G401 (cell line): ENCODE data around the gene PPP2R2C. TPM values are rescaled to one million over a fixed set of nuclear protein-coding genes. Genes with fewer than 3 reads are reported as not detected.

Source experiments
- DNase-seq: peaks from one replicate; pipeline ENCODE4 v3.0.0-alpha.2; 2015; ENCODE audit warnings: low spot score
- in situ Hi-C: cut with HindIII; loops from 2 replicates; pipeline ENCODE4 v1.10.0; 2016; ENCODE audit warnings: low sequenced_read_pairs, mixed read lengths
- total RNA-seq: library from RNA; depleted of rRNA; stranded (reverse); fragments of >200 nt; shearing (Covaris generic); gene quantifications from 2 replicates; pipeline ENCODE4 v1.2.3, GENCODE V29; 2014

PPP2R2C gene
- total RNA-seq, 1 experiment from 2014 or later: 3.3 TPM

GRCh38 chr4:6342530-6343293, 129.7 kb downstream of the PPP2R2C start:
- in situ Hi-C loops: no loop called here
- DNase-seq: peak; percentile 90

- in situ Hi-C loops: no loop called here
These were observed 130.7 kb downstream of the PPP2R2C start for GRCh38 chr4:6341696-6342095.

GRCh38 chr4:6340446-6341015, 131.9 kb downstream of the PPP2R2C start:
- in situ Hi-C loops: no loop called here
- no peak for DNase-seq

More at GRCh38 chr4:6341696-6342095, 130.7 kb downstream of the PPP2R2C start:
- no peak for DNase-seq

DNA sequence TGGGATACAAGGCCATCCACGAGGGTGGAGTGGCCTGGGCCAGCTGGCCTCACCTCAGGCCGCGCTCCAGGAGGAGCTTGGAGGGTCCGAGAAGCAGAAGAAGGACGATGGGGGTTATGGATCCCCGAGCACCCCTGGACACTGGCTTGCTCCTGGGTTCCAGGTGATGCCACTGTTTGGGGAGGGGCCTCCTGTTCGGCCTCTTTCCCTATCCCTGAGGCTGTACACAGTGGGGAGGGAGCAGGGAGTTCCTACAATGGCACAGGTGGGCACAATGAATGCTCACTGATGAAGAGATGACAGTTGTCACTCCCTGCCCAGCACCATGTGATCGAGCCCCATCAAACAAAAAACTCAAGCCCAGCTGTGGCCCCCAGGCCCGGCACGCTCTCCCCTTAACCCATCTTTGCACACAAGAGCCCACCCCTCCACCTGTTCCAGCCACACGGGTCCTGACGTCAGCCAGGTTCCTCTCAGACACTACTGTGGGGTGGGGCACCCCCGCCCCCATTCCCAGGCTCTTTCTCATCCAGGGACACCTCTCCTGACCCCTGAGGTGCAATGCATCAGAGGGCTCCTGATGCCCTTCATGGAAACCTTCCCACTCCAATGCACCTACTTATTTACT, 132.5 kb downstream of the PPP2R2C start:
- no peak for DNase-seq
- in situ Hi-C loops: no loop called here

DNA sequence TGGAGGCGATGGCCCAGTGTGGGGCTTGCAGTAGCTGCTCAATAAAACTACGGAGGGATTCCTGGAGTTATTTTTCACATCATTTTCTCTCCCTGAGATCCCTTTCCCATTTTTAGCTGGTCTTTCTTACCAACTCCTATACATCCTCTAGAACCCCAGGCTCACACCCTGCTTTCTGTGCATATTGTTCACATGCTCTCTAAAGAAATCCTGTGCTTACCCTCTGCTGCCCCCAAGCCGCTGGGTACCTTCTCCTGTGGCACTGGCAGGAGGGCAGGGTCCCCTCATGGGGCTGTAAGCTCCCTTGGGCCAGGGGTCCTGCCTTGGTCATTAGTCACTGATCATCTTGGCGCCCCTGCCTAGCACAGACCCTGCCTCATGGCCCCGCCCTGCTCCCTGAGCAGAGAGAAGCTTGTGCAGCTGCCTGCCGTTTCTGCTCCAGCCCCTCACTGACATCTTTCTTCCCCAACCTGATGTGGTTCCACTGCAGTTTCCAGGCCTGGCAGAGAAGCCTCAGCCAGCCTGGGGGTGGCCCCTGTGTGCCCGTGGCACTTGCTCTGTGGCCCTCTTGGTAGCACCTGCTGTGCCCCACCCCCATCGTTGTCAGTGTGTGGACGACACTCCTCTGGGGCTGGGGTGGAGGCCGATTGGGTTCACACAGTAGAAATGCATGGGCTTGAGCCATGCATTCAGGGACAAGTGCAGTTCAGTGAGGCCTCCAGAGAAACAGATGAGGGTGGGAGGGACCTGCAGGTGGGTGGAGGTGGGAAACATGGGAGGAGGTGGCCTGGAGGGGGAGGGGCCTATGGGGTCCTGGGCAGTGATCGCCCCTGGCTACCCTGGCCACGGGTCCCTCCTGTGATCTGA, 133.2 kb downstream of the PPP2R2C start:
- in situ Hi-C loops: no loop called here
- DNase-seq: no peak

- in situ Hi-C loops: no loop called here
- no peak for DNase-seq
These were observed 134.1 kb downstream of the PPP2R2C start for GRCh38 chr4:6338175-6338950.

DNA sequence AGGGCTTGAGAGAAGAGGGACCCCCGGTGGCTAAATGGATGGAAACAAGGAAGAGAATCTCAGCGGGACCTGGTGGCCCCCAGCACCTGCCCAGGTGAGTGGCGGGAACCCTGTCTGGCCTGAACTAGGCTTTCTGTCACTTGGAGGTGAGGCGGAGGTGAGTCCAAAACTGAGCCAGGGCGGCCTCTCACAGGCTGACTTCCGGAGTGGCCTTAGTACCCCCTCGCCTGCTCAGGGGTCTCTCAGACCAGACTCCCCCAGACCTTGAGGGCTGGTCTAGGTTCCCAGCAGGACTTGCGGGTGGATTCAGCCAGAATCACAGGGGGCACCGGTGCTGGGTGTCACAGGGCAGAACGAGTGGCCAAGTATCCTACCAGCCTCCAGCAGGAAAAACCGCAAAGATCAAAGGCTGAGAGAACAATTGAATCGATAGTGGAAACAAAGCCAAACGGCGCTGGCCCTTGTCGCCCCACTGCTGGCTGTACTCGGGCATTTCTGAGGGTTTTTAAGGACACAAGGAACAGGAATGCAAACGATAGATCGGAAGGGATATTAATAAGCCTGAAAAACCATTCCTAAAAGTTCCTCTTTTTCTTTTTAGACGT, 135.0 kb downstream of the PPP2R2C start:
- in situ Hi-C loops: no loop called here
- no peak for DNase-seq

- in situ Hi-C loops: no loop called here
- DNase-seq: no peak
These were observed 136.2 kb downstream of the PPP2R2C start for GRCh38 chr4:6336166-6336565.

GRCh38 chr4:6335040-6335590, 137.3 kb downstream of the PPP2R2C start:
- in situ Hi-C loops: no loop called here
- DNase-seq: no peak

- in situ Hi-C loops: no loop called here
These were observed 138.1 kb downstream of the PPP2R2C start for GRCh38 chr4:6334203-6334887.

DNA sequence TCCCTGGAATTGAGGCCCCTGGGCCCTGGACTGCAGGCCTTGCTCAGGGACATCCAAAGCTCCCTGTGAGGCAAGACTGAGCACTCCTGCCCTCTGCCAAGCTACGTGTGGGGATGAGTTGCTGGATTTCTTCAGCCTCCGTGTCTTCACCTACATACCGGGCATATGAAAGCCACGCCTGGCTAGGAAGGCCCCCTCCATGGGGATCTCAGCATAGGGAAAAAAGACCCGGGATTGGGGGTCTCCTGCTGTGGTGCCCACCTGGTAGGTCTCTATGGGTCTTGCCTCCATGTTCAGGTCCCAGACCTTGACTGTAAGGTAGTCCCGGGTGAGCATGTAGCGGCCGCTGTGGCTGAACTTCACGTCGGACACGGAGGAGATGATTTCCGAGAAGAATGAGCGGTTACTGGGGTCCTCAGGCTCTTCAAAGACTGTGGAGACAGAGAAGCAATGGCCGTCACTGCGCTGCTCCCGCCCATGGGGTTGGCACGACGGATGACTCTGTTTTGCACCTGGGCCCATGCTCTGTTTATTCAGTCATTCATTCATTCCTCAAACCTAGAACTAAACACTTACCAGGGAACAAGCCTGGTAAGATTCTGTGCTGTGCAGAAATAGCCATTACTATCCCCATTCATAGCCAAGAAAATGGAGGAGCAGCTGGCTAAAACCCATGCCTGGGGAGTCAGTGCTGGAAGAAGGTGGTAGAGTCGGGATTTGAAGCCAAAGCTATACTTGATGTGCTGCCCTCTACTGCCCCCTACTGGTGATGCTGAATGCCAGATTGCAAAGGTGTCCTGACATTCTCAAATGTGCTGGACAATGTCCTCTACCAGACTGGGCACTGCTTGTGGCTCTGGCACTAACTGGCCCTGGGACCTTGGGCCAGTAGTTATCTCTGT, 138.9 kb downstream of the PPP2R2C start:
- in situ Hi-C loops: no loop called here
- no peak for DNase-seq

More at GRCh38 chr4:6334203-6334887, 138.1 kb downstream of the PPP2R2C start:
- no peak for DNase-seq

DNA sequence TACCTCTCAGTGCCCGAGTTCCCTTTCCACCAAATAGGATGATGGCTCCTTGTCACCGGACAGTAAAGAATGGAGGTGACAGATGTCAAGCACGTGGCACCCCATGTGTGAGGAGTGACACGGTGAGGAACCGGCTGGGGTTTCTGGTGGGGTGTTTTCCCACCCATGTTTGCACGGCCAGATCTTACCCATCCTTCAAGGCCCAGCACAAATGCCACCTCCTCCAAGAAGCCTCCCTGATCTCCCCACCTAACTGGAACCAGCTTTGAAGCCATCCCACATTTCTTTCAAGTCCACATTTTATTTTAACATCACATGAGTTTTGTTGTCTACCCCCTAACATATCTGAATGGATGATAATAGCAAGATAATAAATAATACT, 139.8 kb downstream of the PPP2R2C start:
- in situ Hi-C loops: no loop called here
- no peak for DNase-seq

DNA sequence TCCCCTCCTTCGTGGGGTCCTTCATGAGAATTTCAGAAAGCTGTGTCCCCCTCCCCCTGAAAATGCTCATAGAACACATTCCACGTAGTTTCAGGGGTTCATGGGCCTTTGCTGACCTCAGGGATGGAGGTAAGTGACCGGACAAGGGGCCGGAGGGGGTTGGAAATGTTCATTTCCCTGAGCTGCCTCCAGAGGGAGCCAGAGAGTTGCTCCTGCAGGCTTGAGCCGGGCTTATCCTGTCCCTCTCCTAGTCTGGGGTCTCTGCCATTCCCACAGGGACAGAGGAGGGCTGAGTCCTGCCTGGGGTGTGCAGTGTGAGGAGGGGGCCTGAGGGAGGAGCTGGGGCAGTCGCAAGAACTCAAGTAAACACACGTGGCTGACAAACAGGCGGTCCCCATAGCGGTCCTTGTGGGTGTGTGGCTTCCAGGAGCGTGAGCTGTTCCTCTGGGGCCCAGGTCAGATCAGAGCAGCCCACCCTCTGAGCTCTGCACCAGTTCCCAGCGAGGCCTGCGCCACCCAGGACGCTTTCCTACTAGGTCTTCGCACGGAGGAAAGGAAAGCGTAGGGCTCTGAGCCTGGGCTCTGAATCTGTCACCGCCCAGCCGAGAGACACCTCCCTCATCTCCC, 140.3 kb downstream of the PPP2R2C start:
- in situ Hi-C loops: no loop called here
- peak; percentile 55 for DNase-seq

- in situ Hi-C loops: no loop called here
- no peak for DNase-seq
These were observed 140.9 kb downstream of the PPP2R2C start for GRCh38 chr4:6331468-6331867.

GRCh38 chr4:6331018-6331417, 141.4 kb downstream of the PPP2R2C start:
- in situ Hi-C loops: no loop called here
- DNase-seq: no peak

- in situ Hi-C loops: no loop called here
- no peak for DNase-seq
These were observed 142.0 kb downstream of the PPP2R2C start for GRCh38 chr4:6330384-6330767.
